Colonic mucosa (tissue), 4 donors: ENCODE data around the gene TSC22D1. TPM values are rescaled to one million over a fixed set of nuclear protein-coding genes. Genes with fewer than 3 reads are reported as not detected.

Experiments
- DNase-seq: peaks from one replicate; pipeline ENCODE4 v3.0.0-alpha.2; 2020
- H3K27ac ChIP-seq: fragments of 200-600 bp; one replicate; pipeline ENCODE4 v1.8.0; 2021
- H3K27me3 ChIP-seq: fragments of 200-600 bp; one replicate; pipeline ENCODE4 v1.8.0; 2021
- H3K36me3 ChIP-seq: fragments of 200-600 bp; one replicate; pipeline ENCODE4 v1.8.0; 2021
- H3K4me1 ChIP-seq: fragments of 200-600 bp; one replicate; pipeline ENCODE4 v1.8.0; 2021; ENCODE audit warnings: mild to moderate bottlenecking
- H3K4me3 ChIP-seq: fragments of 200-600 bp; one replicate; pipeline ENCODE4 v1.8.0; 2021
- H3K9ac ChIP-seq, 2 donors: one replicate each; pipeline ENCODE4 v1.7.0; 2013; ENCODE audit warnings: control low read depth in 2 of 2, low read depth in 2 of 2, low read length in 2 of 2
- H3K9me3 ChIP-seq: fragments of 200-600 bp; one replicate; pipeline ENCODE4 v1.8.0; 2021
- CTCF ChIP-seq: fragments of 200-600 bp; IDR thresholded peaks from one replicate; pipeline ENCODE4 v1.8.0; 2022; ENCODE audit warnings: antibody characterized with exemption, mild to moderate bottlenecking
- intact Hi-C: fragments of 100-400 bp; cut with DNase I; formaldehyde crosslinking; loops from one replicate; pipeline ENCODE4 v1.14.1; 2022
- total RNA-seq, 2 donors: library from RNA; stranded (reverse); fragmentation: NEBNext Ultra II Directional in 1 of 2; extraction: Animal tissue kit (Norgen Biotek cat#: 25700) in 1 of 2; gene quantifications; one replicate each; pipeline ENCODE4 v1.2.1, GENCODE V29; 2021
- donor health status: healthy.
- donor health status: DM: no; HTN: no; CAD: no.
- donor health status: DM: no; HTN: no; CAD: no.

The TSC22D1 gene
- total RNA-seq, 2 donors from 2014 or later, result 137 to 231 TPM

DNA sequence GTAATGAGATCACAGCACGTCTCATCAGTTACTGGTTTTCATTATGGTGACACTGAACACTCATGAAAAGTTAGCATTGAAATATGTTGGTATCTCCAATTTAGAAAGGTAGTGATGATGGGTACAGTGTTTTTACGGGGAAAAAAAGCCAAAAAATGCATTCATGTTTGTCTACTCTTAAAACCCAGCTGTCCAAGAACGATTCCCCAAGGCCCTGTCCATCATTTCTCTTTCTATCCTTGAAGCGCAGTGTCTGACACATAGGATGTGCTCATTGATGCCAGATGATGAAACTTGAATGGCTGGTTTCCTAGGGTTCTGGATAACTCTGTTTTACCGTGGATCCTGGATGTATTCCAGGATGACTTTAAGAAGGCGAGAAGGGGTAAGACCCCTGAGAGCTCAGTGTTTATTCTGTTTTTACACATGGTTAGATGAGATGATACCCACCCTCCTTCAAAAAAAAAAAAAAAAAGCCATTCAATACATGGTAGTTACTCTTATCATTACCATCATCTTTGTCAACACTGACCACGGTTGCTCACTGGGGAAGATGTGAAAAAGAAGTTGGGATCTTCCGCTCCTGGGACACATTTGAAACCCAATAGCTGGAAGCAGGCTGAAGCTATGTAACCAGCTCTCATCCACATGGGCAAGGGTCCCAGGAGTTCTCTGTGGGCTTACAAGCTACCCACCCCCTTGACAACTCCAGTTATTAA lies 180.0 kb downstream of the TSC22D1 start:
- intact Hi-C loops, result no loop called here
- Histone ChIP-seq H3K9me3 (no peaks in the 10 kb centered on the region), H3K36me3 (no peaks in the 10 kb centered on the region), H3K27me3 (no peaks in the 10 kb centered on the region), H3K9ac (no peak overlapping the region), H3K4me3 (no peak overlapping the region), H3K27ac (no peak overlapping the region), H3K4me1 (no peaks in the 10 kb centered on the region)
- no peak for TF ChIP-seq CTCF
- DNase-seq, result no peak

- Histone ChIP-seq H3K4me3 (no peak overlapping the region), H3K9ac (no peak overlapping the region), H3K4me1 (no peaks in the 10 kb centered on the region), H3K36me3 (no peaks in the 10 kb centered on the region), H3K9me3 (no peaks in the 10 kb centered on the region), H3K27me3 (no peaks in the 10 kb centered on the region), H3K27ac (no peak overlapping the region)
- intact Hi-C loops, result no loop called here
- DNase-seq, result no peak
- TF ChIP-seq CTCF, result no peak
Observed at GRCh38 chr13:44394658-44395057, 181.5 kb downstream of the TSC22D1 start.

- TF ChIP-seq CTCF, result no peak
- Histone ChIP-seq H3K27me3 (no peaks in the 10 kb centered on the region), H3K4me1 (no peaks in the 10 kb centered on the region), H3K27ac (no peak overlapping the region), H3K9ac (no peak overlapping the region), H3K36me3 (no peaks in the 10 kb centered on the region), H3K4me3 (no peak overlapping the region), H3K9me3 (no peaks in the 10 kb centered on the region)
- no peak for DNase-seq
- intact Hi-C loops, result no loop called here
Observed at GRCh38 chr13:44393391-44393790, 182.7 kb downstream of the TSC22D1 start.

DNA sequence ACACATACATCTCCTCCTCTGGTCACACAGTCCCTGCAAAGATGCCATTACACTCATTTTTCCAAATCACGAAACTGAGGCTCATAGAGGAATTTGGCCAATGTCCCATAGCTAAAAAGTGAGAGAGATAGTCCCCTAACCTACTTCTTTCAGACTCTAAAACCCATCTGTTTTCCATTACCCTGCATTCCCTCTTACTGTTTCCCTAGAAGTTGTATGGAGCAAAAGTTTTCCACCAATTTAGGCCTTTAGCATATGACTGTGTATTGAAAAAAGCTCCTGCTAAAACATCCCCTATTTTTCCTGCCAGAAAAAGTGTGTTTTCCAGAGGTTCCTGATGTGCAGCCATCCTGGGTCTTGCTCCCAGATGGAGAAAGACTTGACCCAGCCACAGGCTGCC lies 186.3 kb downstream of the TSC22D1 start:
- Histone ChIP-seq H3K27me3 (no peaks in the 10 kb centered on the region), H3K4me1 (no peaks in the 10 kb centered on the region), H3K4me3 (no peak overlapping the region), H3K36me3 (no peaks in the 10 kb centered on the region), H3K27ac (no peak overlapping the region), H3K9ac (no peak overlapping the region), H3K9me3 (no peaks in the 10 kb centered on the region)
- intact Hi-C loops, result no loop called here
- no peak for DNase-seq
- TF ChIP-seq CTCF, result no peak

DNA sequence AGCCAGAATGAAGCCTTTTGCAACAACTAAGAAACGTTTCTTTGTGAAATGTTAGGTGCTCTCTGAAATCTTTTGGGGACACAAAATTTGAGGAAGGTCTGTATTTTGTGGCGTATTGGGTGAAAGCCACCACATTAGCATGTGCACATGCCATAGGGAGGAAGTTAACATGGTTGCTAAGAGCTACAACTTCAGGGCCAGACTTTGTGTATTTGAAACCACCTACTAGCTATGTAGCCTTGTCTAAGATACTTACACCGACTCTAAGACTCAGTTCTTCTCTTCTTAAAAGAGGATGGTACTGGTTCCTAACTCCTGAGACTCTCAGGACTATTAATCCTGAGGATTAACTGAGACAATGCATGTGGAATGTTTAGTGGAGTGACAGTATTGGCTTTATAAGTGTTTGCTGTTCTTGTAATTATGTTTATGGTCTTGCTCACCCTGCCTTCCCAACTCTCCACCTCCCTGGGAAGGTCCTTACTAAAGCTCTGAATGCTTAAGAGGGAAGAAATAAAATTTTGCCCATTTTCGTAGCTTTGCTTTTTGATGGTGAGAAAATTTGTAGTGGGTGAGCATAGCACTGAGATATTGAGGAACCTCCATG lies 187.0 kb downstream of the TSC22D1 start:
- DNase-seq, result no peak

More for the DNA sequence above, 187.0 kb downstream of the TSC22D1 start:
- H3K36me3 ChIP-seq, result no peaks in the 10 kb centered on the region
- H3K9ac ChIP-seq, result no peak overlapping the region
- H3K9me3 ChIP-seq, result no peaks in the 10 kb centered on the region
- H3K4me1 ChIP-seq, result no peaks in the 10 kb centered on the region
- intact Hi-C loops, result no loop called here
- no peak overlapping the region for H3K4me3 ChIP-seq
- no peak for TF ChIP-seq CTCF
- H3K27ac ChIP-seq, result no peak overlapping the region
- H3K27me3 ChIP-seq, result no peaks in the 10 kb centered on the region
